Heart left ventricle (tissue), 13 donors: ENCODE measurements around the gene BRSK2.

Experiments
- CTCF ChIP-seq, 12 donors: fragments of 200-600 bp; sonication (generic) in 4 of 12; IDR thresholded peaks; one replicate each; pipeline versions ENCODE4 v1.5.0 to v1.8.0; 2018 to 2022; ENCODE audit warnings: antibody characterized with exemption in 12 of 12, mild to moderate bottlenecking in 5 of 12
- POLR2A ChIP-seq, 2 donors: fragments of 450-650 bp; IDR thresholded peaks; one replicate each; pipeline ENCODE4 v1.6.1; 2017; ENCODE audit warnings: antibody characterized with exemption in 2 of 2, mild to moderate bottlenecking in 2 of 2, moderate library complexity in 2 of 2
- donor health status: ischemic (EF 13 %, LVEDD 7.1; RV severe dilation, severe dysfunction).
- donor health status: DM: no; HTN: yes; CAD: no.
- donor health status: DM: no; HTN: no; CAD: no.
- donor health status: ischemic (EF 25% LVEDD 6.9; RV normal size, moderate dysfunction).
- donor health status: ischemic (EF 25% LVEDD 5.7; RV mildly dilated, moderate dysfunction).
- donor health status: ischemic (EF 35%, LVEDD 5.7; RV mildly dilated, moderate dysfunction).
- donor health status: nonischemic (EF 11% LVEDD 7.7; RV severe dilation, severe dysfunction).
- donor health status: DM: yes; HTN: yes; CAD: no.
- donor health status: PGD.
- donor health status: ischemic (EF 29% LVEDD 5.4; RV normal size, mild dysfunction).
- donor health status: nonischemic (EF 23%, LVEDD 6.1; RV moderate dilation, normal function).

GRCh38 chr11:1469911-1470680 lies 80.4 kb downstream of the BRSK2 start:
- TF ChIP-seq CTCF (IDR thresholded peaks at IDR 0.05) (no peak), POLR2A (IDR thresholded peaks at IDR 0.05) (no peak)
